ENCODE results near the gene SLC5A4. TPM values are rescaled to one million over a fixed set of nuclear protein-coding genes. Genes with fewer than 3 reads are reported as not detected.

The SLC5A4 gene
- total RNA-seq, 1 donor from 2014 or later = not detected

- no peak for DNase-seq
- ATAC-seq (ENCODE audit: low read depth) = no peak
- no peaks in the 10 kb centered on the region for H3K36me3 Mint-ChIP-seq (ENCODE audit: low read depth)
- H3K4me1 Mint-ChIP-seq = no peaks in the 10 kb centered on the region
- ChIA-PET POLR2A (no interaction called here), CTCF (no interaction called here)
- intact Hi-C loops (cut with micrococcal nuclease) = no loop called here
- no peak for TF ChIP-seq CTCF (IDR thresholded peaks at IDR 0.05)
- no peak overlapping the region for H3K27ac Mint-ChIP-seq
- no peaks in the 10 kb centered on the region for H3K9me3 Mint-ChIP-seq
- no peak overlapping the region for H3K4me3 Mint-ChIP-seq
- H3K27me3 Mint-ChIP-seq = peaks cover 11% of the 10 kb centered on the region
These were observed 44.1 kb downstream of the SLC5A4 start for GRCh38 chr22:32211011-32211410.

GRCh38 chr22:32208681-32209080, 46.5 kb downstream of the SLC5A4 start:
- H3K27me3 Mint-ChIP-seq = peaks cover 19% of the 10 kb centered on the region
- H3K4me1 Mint-ChIP-seq = no peaks in the 10 kb centered on the region
- ChIA-PET CTCF (no interaction called here), POLR2A (no interaction called here)
- H3K9me3 Mint-ChIP-seq = no peaks in the 10 kb centered on the region
- TF ChIP-seq CTCF (IDR thresholded peaks at IDR 0.05) = no peak
- ATAC-seq (ENCODE audit: low read depth) (no peak), DNase-seq (no peak)
- intact Hi-C loops (cut with micrococcal nuclease) = loop anchor here (10.0 kb wide), 1 partner anchor 236 kb away; no protein-coding TSS in a partner anchor
- H3K36me3 Mint-ChIP-seq (ENCODE audit: low read depth) = no peaks in the 10 kb centered on the region
- H3K4me3 Mint-ChIP-seq = no peak overlapping the region
- H3K27ac Mint-ChIP-seq = no peak overlapping the region

GRCh38 chr22:32207971-32208480, 47.1 kb downstream of the SLC5A4 start:
- no peak for ATAC-seq (ENCODE audit: low read depth)
- intact Hi-C loops (cut with micrococcal nuclease) = loop anchor here (1.0 to 10.0 kb wide), 3 partner anchors 105 to 237 kb away; no protein-coding TSS in a partner anchor
- CTCF ChIA-PET = interaction anchor here (1.1 kb wide), 1 partner anchor 41 kb away, joined by 3 read pairs; no protein-coding TSS in a partner anchor
- Mint-ChIP-seq H3K4me1 (no peaks in the 10 kb centered on the region), H3K27me3 (peaks cover 25% of the 10 kb centered on the region), H3K36me3 (ENCODE audit: low read depth) (no peaks in the 10 kb centered on the region), H3K27ac (no peak overlapping the region), H3K9me3 (no peaks in the 10 kb centered on the region), H3K4me3 (no peak overlapping the region)
- DNase-seq = no peak
- POLR2A ChIA-PET = no interaction called here
- TF ChIP-seq CTCF (IDR thresholded peaks at IDR 0.05) = no peak

GRCh38 chr22:32206774-32207758, 48.1 kb downstream of the SLC5A4 start:
- H3K4me3 Mint-ChIP-seq = no peak overlapping the region
- no peaks in the 10 kb centered on the region for H3K9me3 Mint-ChIP-seq
- ChIA-PET POLR2A (no interaction called here), CTCF (interaction anchor here (1.1 kb wide), 1 partner anchor 42 kb away, joined by 3 read pairs; no protein-coding TSS in a partner anchor)
- ATAC-seq (ENCODE audit: low read depth) (peak; percentile 45), DNase-seq (no peak)
- no peak overlapping the region for H3K27ac Mint-ChIP-seq
- intact Hi-C loops (cut with micrococcal nuclease) = loop anchor here (1.0 to 10.0 kb wide), 3 partner anchors 104 to 238 kb away; no protein-coding TSS in a partner anchor
- no peaks in the 10 kb centered on the region for H3K4me1 Mint-ChIP-seq
- H3K27me3 Mint-ChIP-seq = peaks cover 31% of the 10 kb centered on the region
- no peaks in the 10 kb centered on the region for H3K36me3 Mint-ChIP-seq (ENCODE audit: low read depth)
- no peak for TF ChIP-seq CTCF (IDR thresholded peaks at IDR 0.05)

All from activated B cell treated with CpG ODN at 0.5 μM for 24 hours (primary cell).